Neuron (in vitro differentiated cells): ENCODE results near the gene FCGR1A.
"Not testable (repeated sequence)": the region's sequence is repeated elsewhere in the genome, so short reads cannot be mapped to it uniquely, and the experiment has no call there.

Experiments
- H2AFZ ChIP-seq: one replicate; pipeline ENCODE4 v1.6.1; 2013; ENCODE audit warnings: low read depth, mild to moderate bottlenecking, inconsistent platforms, low read length, moderate library complexity
- H3K27me3 ChIP-seq: one replicate; pipeline ENCODE4 v1.6.1; 2013; ENCODE audit warnings: low read length; ENCODE audit not compliant: insufficient read depth
- H3K36me3 ChIP-seq: one replicate; pipeline ENCODE4 v1.6.1; 2013; ENCODE audit warnings: low read length; ENCODE audit not compliant: insufficient read depth
- H3K4me1 ChIP-seq: one replicate; pipeline ENCODE4 v1.6.1; 2013; ENCODE audit warnings: low read length; ENCODE audit not compliant: insufficient read depth
- H3K4me3 ChIP-seq: 2 replicates; pipeline ENCODE4 v1.5.1; 2013; ENCODE audit warnings: mild to moderate bottlenecking, low read length, moderate library complexity
- H3K9me3 ChIP-seq: one replicate; pipeline ENCODE4 v1.6.1; 2013; ENCODE audit warnings: low read length

The FCGR1A gene

GRCh38 chr1:149782600-149782999, at the start of gene FCGR1A:
TSS of gene FCGR1A (plus strand) at chr1:149782694. CDS start at chr1:149782744, 50 bp downstream.
- H3K4me3 ChIP-seq, H3K36me3 ChIP-seq: not testable (repeated sequence)

GRCh38 chr1:149732781-149733180, 49.7 kb upstream of the FCGR1A start:
- not testable (repeated sequence) for H3K36me3 ChIP-seq, H3K4me1 ChIP-seq, H3K27me3 ChIP-seq, H3K4me3 ChIP-seq, H3K9me3 ChIP-seq, H2AFZ ChIP-seq

More at GRCh38 chr1:149782600-149782999, at the start of gene FCGR1A:
- H3K4me1 ChIP-seq, H3K27me3 ChIP-seq, H3K9me3 ChIP-seq, H2AFZ ChIP-seq: not testable (repeated sequence)

- not testable (repeated sequence) for H3K4me1 ChIP-seq, H3K27me3 ChIP-seq, H2AFZ ChIP-seq, H3K9me3 ChIP-seq, H3K36me3 ChIP-seq, H3K4me3 ChIP-seq
Observed at GRCh38 chr1:149734692-149735091, 47.8 kb upstream of the FCGR1A start.

- not testable (repeated sequence) for H3K4me3 ChIP-seq
Observed at GRCh38 chr1:149740148-149740581, 42.3 kb upstream of the FCGR1A start.

GRCh38 chr1:149740590-149741230, 41.8 kb upstream of the FCGR1A start:
- H3K36me3 ChIP-seq, H3K27me3 ChIP-seq, H3K9me3 ChIP-seq, H3K4me3 ChIP-seq, H3K4me1 ChIP-seq, H2AFZ ChIP-seq: not testable (repeated sequence)

More at GRCh38 chr1:149740148-149740581, 42.3 kb upstream of the FCGR1A start:
- H3K4me1 ChIP-seq, H3K36me3 ChIP-seq, H3K27me3 ChIP-seq, H3K9me3 ChIP-seq, H2AFZ ChIP-seq: not testable (repeated sequence)

GRCh38 chr1:149741914-149742313, 40.6 kb upstream of the FCGR1A start:
- H3K4me1 ChIP-seq, H3K36me3 ChIP-seq, H3K4me3 ChIP-seq, H3K9me3 ChIP-seq, H2AFZ ChIP-seq, H3K27me3 ChIP-seq: not testable (repeated sequence)

- H3K36me3 ChIP-seq, H3K4me1 ChIP-seq, H3K9me3 ChIP-seq, H2AFZ ChIP-seq, H3K4me3 ChIP-seq, H3K27me3 ChIP-seq: not testable (repeated sequence)
Observed at GRCh38 chr1:149746463-149747356, 35.8 kb upstream of the FCGR1A start.

GRCh38 chr1:149747359-149748143, 34.9 kb upstream of the FCGR1A start:
- H3K27me3 ChIP-seq, H2AFZ ChIP-seq, H3K4me3 ChIP-seq, H3K4me1 ChIP-seq, H3K9me3 ChIP-seq, H3K36me3 ChIP-seq: not testable (repeated sequence)

GRCh38 chr1:149748144-149748500, 34.4 kb upstream of the FCGR1A start:
- not testable (repeated sequence) for H3K9me3 ChIP-seq, H3K4me1 ChIP-seq, H2AFZ ChIP-seq, H3K36me3 ChIP-seq, H3K4me3 ChIP-seq, H3K27me3 ChIP-seq

GRCh38 chr1:149750562-149750961, 31.9 kb upstream of the FCGR1A start:
- not testable (repeated sequence) for H3K4me1 ChIP-seq, H3K36me3 ChIP-seq, H3K9me3 ChIP-seq, H2AFZ ChIP-seq, H3K4me3 ChIP-seq, H3K27me3 ChIP-seq

GRCh38 chr1:149752186-149752585, 30.3 kb upstream of the FCGR1A start:
- not testable (repeated sequence) for H3K27me3 ChIP-seq, H3K36me3 ChIP-seq, H3K9me3 ChIP-seq

GRCh38 chr1:149753466-149753865, 29.0 kb upstream of the FCGR1A start:
- not testable (repeated sequence) for H3K27me3 ChIP-seq, H3K4me3 ChIP-seq, H2AFZ ChIP-seq

More at GRCh38 chr1:149752186-149752585, 30.3 kb upstream of the FCGR1A start:
- not testable (repeated sequence) for H3K4me1 ChIP-seq, H2AFZ ChIP-seq, H3K4me3 ChIP-seq

GRCh38 chr1:149755294-149755693, 27.2 kb upstream of the FCGR1A start:
- H3K36me3 ChIP-seq, H3K4me1 ChIP-seq, H3K9me3 ChIP-seq, H3K27me3 ChIP-seq, H3K4me3 ChIP-seq, H2AFZ ChIP-seq: not testable (repeated sequence)

More at GRCh38 chr1:149753466-149753865, 29.0 kb upstream of the FCGR1A start:
- H3K4me1 ChIP-seq, H3K36me3 ChIP-seq, H3K9me3 ChIP-seq: not testable (repeated sequence)
